ENCODE results near the gene EML6. TPM values are rescaled to one million over a fixed set of nuclear protein-coding genes. Genes with fewer than 3 reads are reported as not detected.

Gene EML6
- total RNA-seq, 3 donors from 2014 or later = 3.4 to 7.3 (median 5.3) TPM

DNA sequence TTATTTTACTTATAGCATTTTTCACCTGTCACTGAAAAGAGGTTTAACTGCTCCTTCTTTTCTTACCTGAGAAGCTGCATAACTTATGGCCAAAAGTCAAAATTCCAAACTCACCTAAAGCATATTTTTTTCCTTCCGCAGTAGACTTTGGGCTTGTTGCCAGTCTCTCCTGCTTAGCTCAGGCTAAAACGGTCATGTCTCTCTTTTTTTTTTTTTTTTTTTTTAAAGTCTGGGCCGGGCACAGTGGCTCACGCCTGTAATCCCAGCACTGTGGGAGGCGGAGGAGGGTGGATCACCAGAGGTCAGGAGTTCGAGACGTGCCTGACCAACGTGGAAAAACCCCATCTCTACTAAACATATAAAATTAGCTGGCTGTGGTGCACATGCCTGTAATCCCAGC lies 213.3 kb downstream of the EML6 start:
- intact Hi-C loops (cut with DNase I, micrococcal nuclease) = no loop called here
- Histone ChIP-seq H3K4me1 (ENCODE audit: low read depth) (no peaks in the 10 kb centered on the region), H3K9me3 (peaks cover 3% of the 10 kb centered on the region), H3K36me3 (ENCODE audit: low read depth) (no peaks in the 10 kb centered on the region), H3K4me3 (no peak overlapping the region)
- TF ChIP-seq CTCF (IDR thresholded peaks at IDR 0.05) = no peak
- DNase-seq (no peak), ATAC-seq (no peak)

DNA sequence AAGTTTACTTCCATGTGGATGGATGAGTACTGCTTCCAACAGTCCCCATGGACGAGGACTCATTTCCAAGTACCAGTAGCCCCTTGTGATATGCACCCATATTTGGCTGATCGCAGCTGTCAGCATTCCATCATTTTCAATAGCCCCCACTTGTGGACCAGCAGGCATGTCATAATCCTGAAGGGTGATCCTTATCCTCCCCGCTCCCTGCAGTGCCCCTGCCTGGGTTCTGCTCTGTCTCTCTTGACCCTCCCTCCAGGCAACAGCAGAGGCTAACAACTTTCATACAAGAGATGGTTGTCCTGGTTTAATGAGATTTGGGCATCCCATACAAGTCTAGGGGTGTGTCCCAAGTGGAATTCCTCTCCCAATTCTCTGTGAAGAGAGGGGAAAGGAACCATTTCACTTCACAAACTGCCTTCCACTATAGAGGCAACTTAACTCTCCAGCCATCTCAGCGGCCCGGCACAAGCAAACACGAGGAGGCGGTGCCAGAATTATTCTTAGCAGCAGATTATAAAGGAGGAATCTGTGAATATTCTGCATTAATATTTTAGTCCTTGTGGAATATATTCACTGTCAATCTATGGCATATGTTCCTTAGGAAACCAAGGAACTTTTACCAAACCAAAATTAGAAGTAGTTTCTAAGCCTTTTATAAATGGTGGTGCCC lies 216.1 kb downstream of the EML6 start:
- ATAC-seq (no peak), DNase-seq (no peak)
- Histone ChIP-seq H3K4me1 (ENCODE audit: low read depth) (no peaks in the 10 kb centered on the region), H3K36me3 (ENCODE audit: low read depth) (no peaks in the 10 kb centered on the region), H3K4me3 (no peak overlapping the region), H3K9me3 (peaks cover 3% of the 10 kb centered on the region)
- intact Hi-C loops (cut with DNase I, micrococcal nuclease) = no loop called here
- TF ChIP-seq CTCF (IDR thresholded peaks at IDR 0.05) = no peak

GRCh38 chr2:54940723-54941122 lies 217.3 kb downstream of the EML6 start:
- TF ChIP-seq CTCF (IDR thresholded peaks at IDR 0.05) = no peak
- no peak for DNase-seq
- Histone ChIP-seq H3K9me3 (peaks cover 3% of the 10 kb centered on the region), H3K4me3 (no peak overlapping the region), H3K36me3 (ENCODE audit: low read depth) (no peaks in the 10 kb centered on the region), H3K4me1 (ENCODE audit: low read depth) (no peaks in the 10 kb centered on the region)
- no peak for ATAC-seq
- intact Hi-C loops (cut with DNase I, micrococcal nuclease) = no loop called here

- H3K36me3 ChIP-seq (ENCODE audit: low read depth) = no peaks in the 10 kb centered on the region
- H3K9me3 ChIP-seq = peaks cover 3% of the 10 kb centered on the region
- no peak for TF ChIP-seq CTCF (IDR thresholded peaks at IDR 0.05)
- DNase-seq = no peak
- intact Hi-C loops (cut with DNase I, micrococcal nuclease) = no loop called here
- no peaks in the 10 kb centered on the region for H3K4me1 ChIP-seq (ENCODE audit: low read depth)
- ATAC-seq = no peak
- H3K4me3 ChIP-seq = no peak overlapping the region
Observed at GRCh38 chr2:54941248-54941984, 218.0 kb downstream of the EML6 start.

- no peaks in the 10 kb centered on the region for H3K36me3 ChIP-seq (ENCODE audit: low read depth)
- no peak for TF ChIP-seq CTCF (IDR thresholded peaks at IDR 0.05)
- no peak overlapping the region for H3K4me3 ChIP-seq
- H3K9me3 ChIP-seq = peaks cover 3% of the 10 kb centered on the region
- DNase-seq = no peak
- intact Hi-C loops (cut with DNase I, micrococcal nuclease) = no loop called here
- no peaks in the 10 kb centered on the region for H3K4me1 ChIP-seq (ENCODE audit: low read depth)
- peak; percentile 39 for ATAC-seq
Observed at GRCh38 chr2:54942373-54942772, 218.9 kb downstream of the EML6 start.

Measured in mucosa of descending colon (tissue), 3 donors.